H1 (cell line): ENCODE data around the gene LRPAP1. TPM values are rescaled to one million over a fixed set of nuclear protein-coding genes. Genes with fewer than 3 reads are reported as not detected.

Source experiments
- CTCF ChIA-PET: fragments of 300-600 bp; sonication (Branson Sonifier 250); formaldehyde crosslinking; loops from one replicate; lab custom pipeline; 2021; ENCODE audit not compliant: partially characterized antibody; lab: Charles Lee
- POLR2A ChIA-PET: fragments of 300-600 bp; sonication (Branson Sonifier 250); formaldehyde crosslinking; loops from one replicate; lab custom pipeline; 2021; ENCODE audit warnings: inconsistent platforms; ENCODE audit not compliant: partially characterized antibody; lab: Charles Lee
- DNase-seq, 2 experiments: peaks; one replicate each; pipeline versions ENCODE4 v3.0.0 to v3.0.0-alpha.2; 2010 to 2022; ENCODE audit warnings: low spot score in 2 of 2, low read depth in 1 of 2, mixed read lengths in 1 of 2
- FAIRE-seq: peaks from 2 replicates; lab custom pipeline; 2011; peaks lifted over from hg19 to GRCh38; lab: Jason Lieb, UNC
- H2AFZ ChIP-seq: 2 replicates; pipeline ENCODE4 v1.8.1; 2012; ENCODE audit warnings: low read length, inconsistent platforms
- H2AK5ac ChIP-seq: 2 replicates; pipeline ENCODE4 v1.6.1; 2013; ENCODE audit warnings: low read depth, low read length
- H2BK120ac ChIP-seq: replicated peaks from 2 replicates; pipeline ENCODE3; 2013; ENCODE audit warnings: low read depth, low read length, inconsistent platforms
- H2BK12ac ChIP-seq: 2 replicates; pipeline ENCODE4 v1.6.1; 2013; ENCODE audit warnings: low read depth, low read length
- H2BK15ac ChIP-seq: 2 replicates; pipeline ENCODE4 v1.6.1; 2013; ENCODE audit warnings: low read length
- H2BK20ac ChIP-seq: 2 replicates; pipeline ENCODE4 v1.6.1; 2013; ENCODE audit warnings: low read length
- H2BK5ac ChIP-seq: 2 replicates; pipeline ENCODE4 v1.6.1; 2013; ENCODE audit warnings: low read depth, low read length
- H3K14ac ChIP-seq: 2 replicates; pipeline ENCODE4 v1.6.1; 2013; ENCODE audit warnings: inconsistent platforms; ENCODE audit not compliant: insufficient read length
- H3K18ac ChIP-seq: 2 replicates; pipeline ENCODE4 v1.6.1; 2013; ENCODE audit warnings: low read length; ENCODE audit errors: extremely low read depth
- H3K23ac ChIP-seq: 2 replicates; pipeline ENCODE4 v1.6.1; 2013; ENCODE audit warnings: inconsistent platforms; ENCODE audit not compliant: insufficient read length
- H3K23me2 ChIP-seq: 2 replicates; pipeline ENCODE4 v1.6.1; 2013; ENCODE audit warnings: low read depth, low read length
- H3K27ac ChIP-seq: 2 replicates; pipeline ENCODE4 v1.6.1; 2011; ENCODE audit warnings: low read depth, low read length, inconsistent platforms
- H3K27me3 ChIP-seq, 4 experiments: replicated peaks in 1 of 4; 1 replicate in 1 of 4; 2 replicates in 3 of 4; pipeline versions ENCODE4 v1.6.1 to v1.8.1; 2011 to 2013; ENCODE audit warnings: low read length in 3 of 4, mild to moderate bottlenecking in 3 of 4, inconsistent platforms in 2 of 4, mixed read lengths in 2 of 4, moderate library complexity in 1 of 4; ENCODE audit not compliant: control insufficient read depth in 3 of 4, insufficient read depth in 3 of 4; ENCODE audit errors: extremely low read depth in 1 of 4
- H3K36me3 ChIP-seq, 4 experiments: 2 replicates each; pipeline versions ENCODE4 v1.6.1 to v1.8.1; 2011 to 2013; ENCODE audit warnings: mild to moderate bottlenecking in 4 of 4, low read length in 3 of 4, moderate library complexity in 2 of 4, control low read depth in 1 of 4, inconsistent platforms in 1 of 4; ENCODE audit not compliant: insufficient read depth in 4 of 4, control insufficient read depth in 2 of 4
- H3K4ac ChIP-seq: replicated peaks from 2 replicates; pipeline ENCODE3; 2013; ENCODE audit warnings: low read length, low read depth, mixed read lengths, inconsistent platforms; ENCODE audit not compliant: insufficient read length
- H3K4me1 ChIP-seq, 4 experiments: replicated peaks in 1 of 4; 1 replicate in 1 of 4; 2 replicates in 3 of 4; pipeline versions ENCODE4 v1.6.1 to v1.8.1; 2011 to 2013; ENCODE audit warnings: low read length in 3 of 4, inconsistent platforms in 2 of 4, mixed read lengths in 1 of 4; ENCODE audit not compliant: insufficient read depth in 4 of 4, control insufficient read depth in 3 of 4
- H3K4me2 ChIP-seq, 2 experiments: 2 replicates each; pipeline versions ENCODE4 v1.6.1 to v1.8.1; 2011 to 2013; ENCODE audit warnings: low read depth in 2 of 2, low read length in 2 of 2, control low read depth in 1 of 2, inconsistent platforms in 1 of 2, mild to moderate bottlenecking in 1 of 2; ENCODE audit not compliant: insufficient read depth in 1 of 2
- H3K4me3 ChIP-seq, 4 experiments: fragments of 200-600, 300-600 bp in 1 of 4; sonication (generic), shearing (Covaris generic), sonication (Bioruptor Twin) in 1 of 4; 2 replicates each; pipeline versions ENCODE4 v1.5.1 to v1.8.1; 2011 to 2016; ENCODE audit warnings: low read length in 4 of 4, low read depth in 3 of 4, control low read depth in 2 of 4, inconsistent platforms in 2 of 4, mild to moderate bottlenecking in 2 of 4, mixed read lengths in 1 of 4, moderate library complexity in 1 of 4; ENCODE audit not compliant: insufficient read depth in 2 of 4; ENCODE audit errors: extremely low read depth in 1 of 4
- H3K56ac ChIP-seq: replicated peaks from 2 replicates; pipeline ENCODE3; 2013; ENCODE audit warnings: low read depth, mild to moderate bottlenecking, mixed read lengths, low read length, inconsistent platforms; ENCODE audit not compliant: insufficient read length
- H3K79me1 ChIP-seq: 2 replicates; pipeline ENCODE4 v1.6.1; 2013; ENCODE audit warnings: low read depth, low read length, control low read depth
- H3K79me2 ChIP-seq, 2 experiments: 2 replicates each; pipeline versions ENCODE4 v1.6.1 to v1.8.1; 2012 to 2013; ENCODE audit warnings: low read length in 2 of 2, mild to moderate bottlenecking in 2 of 2, inconsistent platforms in 1 of 2; ENCODE audit not compliant: insufficient read depth in 2 of 2, control insufficient read depth in 1 of 2
- H3K9ac ChIP-seq, 4 experiments: replicated peaks in 1 of 4; 1 replicate in 1 of 4; 2 replicates in 3 of 4; pipeline versions ENCODE4 v1.6.1 to v1.8.1; 2011 to 2013; ENCODE audit warnings: low read depth in 3 of 4, low read length in 3 of 4, control low read depth in 2 of 4, mild to moderate bottlenecking in 2 of 4, moderate library complexity in 2 of 4, inconsistent platforms in 1 of 4; ENCODE audit errors: extremely low read depth in 1 of 4
- H3K9me3 ChIP-seq, 2 experiments: 2 replicates each; pipeline versions ENCODE4 v1.6.1 to v1.8.1; 2012 to 2013; ENCODE audit warnings: mild to moderate bottlenecking in 2 of 2, moderate library complexity in 2 of 2, control low read depth in 1 of 2, inconsistent platforms in 1 of 2, low read depth in 1 of 2, low read length in 1 of 2, mixed read lengths in 1 of 2; ENCODE audit not compliant: insufficient read depth in 2 of 2
- H4K20me1 ChIP-seq, 2 experiments: replicated peaks in 1 of 2; 2 replicates each; pipeline versions ENCODE3 to v1.8.1; 2011 to 2013; ENCODE audit warnings: inconsistent platforms in 2 of 2, low read length in 2 of 2, mild to moderate bottlenecking in 1 of 2; ENCODE audit not compliant: insufficient read depth in 2 of 2, control insufficient read depth in 1 of 2
- H4K5ac ChIP-seq: 2 replicates; pipeline ENCODE4 v1.6.1; 2013; ENCODE audit warnings: low read length, low read depth, mixed read lengths, inconsistent platforms; ENCODE audit not compliant: insufficient read length
- H4K8ac ChIP-seq: 2 replicates; pipeline ENCODE4 v1.8.0; 2013; ENCODE audit warnings: mild to moderate bottlenecking, moderate library complexity, low read length, inconsistent platforms; ENCODE audit not compliant: insufficient read depth; ENCODE audit errors: extremely low read depth
- H4K91ac ChIP-seq: replicated peaks from 2 replicates; pipeline ENCODE3; 2013; ENCODE audit warnings: low read length, mixed read lengths, inconsistent platforms; ENCODE audit not compliant: insufficient read length
- BACH1 ChIP-seq: IDR thresholded peaks from 2 replicates; pipeline ENCODE4 v1.6.1; 2012; ENCODE audit warnings: low read length, improper control_type of control experiment
- CHD2 ChIP-seq: IDR thresholded peaks from 2 replicates; pipeline ENCODE4 v1.6.1; 2012; ENCODE audit warnings: low read length, improper control_type of control experiment
- KDM4A ChIP-seq: IDR thresholded peaks from one replicate; pipeline ENCODE4 v1.7.1; 2012; ENCODE audit warnings: low read depth, mild to moderate bottlenecking, moderate library complexity, low read length, inconsistent platforms; ENCODE audit not compliant: severe bottlenecking
- KDM5A ChIP-seq: fragments of 200-600 bp; IDR thresholded peaks from 2 replicates; pipeline ENCODE4 v1.7.1; 2012; ENCODE audit warnings: mild to moderate bottlenecking, low read length, inconsistent platforms, mixed read lengths
- MAFK ChIP-seq: IDR thresholded peaks from 2 replicates; pipeline ENCODE4 v1.6.1; 2012; ENCODE audit warnings: low read depth, mild to moderate bottlenecking, improper control_type of control experiment, low read length
- NRF1 ChIP-seq: IDR thresholded peaks from 2 replicates; pipeline ENCODE4 v1.6.1; 2011; ENCODE audit warnings: mild to moderate bottlenecking, low read depth, low read length, improper control_type of control experiment
- POLR2AphosphoS5 ChIP-seq: IDR thresholded peaks from 2 replicates; pipeline ENCODE4 v1.6.1; 2011; ENCODE audit warnings: low read depth, low read length
- RFX5 ChIP-seq: IDR thresholded peaks from 2 replicates; pipeline ENCODE4 v1.6.1; 2011; ENCODE audit warnings: low read depth, low read length, improper control_type of control experiment, borderline replicate concordance
- RNF2 ChIP-seq: fragments of 200-900, 300-1000 bp; sonication (generic); IDR thresholded peaks from 2 replicates; pipeline ENCODE4 v1.7.1; 2016; ENCODE audit warnings: borderline replicate concordance, low read depth, mild to moderate bottlenecking, antibody characterized with exemption, low read length; ENCODE audit not compliant: poor library complexity, severe bottlenecking; ENCODE audit errors: missing control alignments
- SIRT6 ChIP-seq: IDR thresholded peaks from one replicate; pipeline ENCODE4 v1.7.1; 2012; ENCODE audit warnings: low read length, inconsistent platforms
- SIX5 ChIP-seq: IDR thresholded peaks from 2 replicates; pipeline ENCODE4 v1.6.1; 2011; ENCODE audit warnings: mild to moderate bottlenecking, low read depth, low read length
- SUZ12 ChIP-seq: fragments of 200-600 bp; sonication (generic); IDR thresholded peaks from 2 replicates; pipeline ENCODE4 v1.6.1; 2012; ENCODE audit warnings: mild to moderate bottlenecking, inconsistent platforms, low read length, moderate library complexity, mixed read lengths
- WGBS, 2 experiments: shearing (Covaris generic) in 1 of 2; methylation state at CpG; one replicate each; pipeline versions ENCODE4 v1.1.6 to v1.1.7; 2013 to 2015; ENCODE audit warnings: low lambda C conversion rate in 2 of 2, mixed read lengths in 2 of 2, inconsistent platforms in 1 of 2, low coverage in 1 of 2, missing lambda C conversion rate in 1 of 2; ENCODE audit not compliant: insufficient replicate concordance in 2 of 2, insufficient coverage in 1 of 2, insufficient read length in 1 of 2; ENCODE audit errors: extremely low coverage in 1 of 2, missing lambda C conversion rate in 1 of 2; 5-methylcytosine and 5-hydroxymethylcytosine counted together
- polyA plus RNA-seq, 7 experiments: library from polyadenylated mRNA; depleted of rRNA in 3 of 7; stranded (reverse) in 5 of 7; unstranded in 2 of 7; fragments of >200 nt in 5 of 7; fragments of 200-250 nt in 2 of 7; gene quantifications; 1 replicate in 5 of 7; 2 replicates in 1 of 7; 4 replicates in 1 of 7; pipeline versions ENCODE4 v1.2.1 to v1.2.3, GENCODE V29; 2011 to 2013; ENCODE audit warnings: missing spikeins in 2 of 7, mixed read lengths in 2 of 7
- total RNA-seq: library from RNA; stranded (reverse); fragmentation: NEBNext Ultra II Directional; extraction: Animal tissue kit (Norgen Biotek cat#: 25700); gene quantifications from 2 replicates; pipeline ENCODE4 v1.2.1, GENCODE V29; 2021

The LRPAP1 gene
- total and polyA plus RNA-seq, 2 of the 8 experiments (the other 6 are each of a cell fraction or from before 2014, with no cell fraction given) = 31.1 to 101 TPM

GRCh38 chr4:3485011-3485791 is 47.0 kb downstream of the LRPAP1 start:
- DNase-seq (no peak), FAIRE-seq (no peak)
- Histone ChIP-seq H2BK20ac (peak overlapping the region; percentile 48; the same call in 1 of the 2 replicates), H2BK12ac (peak overlapping the region; percentile 50; the same call in 1 of the 2 replicates), H2BK120ac (no peak overlapping the region), H2BK5ac (peak overlapping the region; percentile 35; the same call in 1 of the 2 replicates), H3K23ac (no peak overlapping the region), H3K36me3 (no peaks in the 10 kb centered on the region), H3K14ac (no peak overlapping the region), H4K20me1 (peaks cover 0 to 8% of the 10 kb centered on the region in 2 experiments), H2AFZ (no peak overlapping the region), H4K91ac (peak overlapping the region; percentile 65), H3K18ac (peak overlapping the region; percentile 60; the same call in 1 of the 2 replicates), H2AK5ac (0 out of 2 replicates have a peak overlapping the region, but pooled peaks have one; percentile 39), H4K8ac (no peak overlapping the region), H3K27ac (no peak overlapping the region), H3K4ac (peak overlapping the region; percentile 69), H3K4me1 (peaks cover 0 to 37% (median 22%) of the 10 kb centered on the region in 4 experiments; a peak in 6 of 7 replicates), H3K4me2 (no peak overlapping the region), H3K9ac (no peak overlapping the region), H3K9me3 (no peaks in the 10 kb centered on the region), H4K5ac (no peak overlapping the region), H3K27me3 (peaks cover 25 to 83% (median 70%) of the 10 kb centered on the region in 4 experiments), H3K79me1 (no peaks in the 10 kb centered on the region), H3K79me2 (no peaks in the 10 kb centered on the region), H2BK15ac (no peak overlapping the region), H3K4me3 (no peak overlapping the region), H3K23me2 (peaks cover 3% of the 10 kb centered on the region; the same call in 1 of the 2 replicates), H3K56ac (no peak overlapping the region)
- ChIA-PET CTCF (interaction anchor here (0.8 to 5.8 kb wide), 5 partner anchors 8 to 139 kb away, joined by 3 to 32 read pairs (median 3); no protein-coding TSS in a partner anchor), POLR2A (interaction anchor here (1.3 to 1.4 kb wide), 2 partner anchors 11 to 13 kb away, joined by 4 read pairs; no protein-coding TSS in a partner anchor)
- WGBS, 2 experiments = 84% methylated on average over 29 of the region's 36 CpGs; no CpG with 5 or more reads in 1 of the 2 experiments
- TF ChIP-seq NRF1 (no peak), MAFK (no peak), SIX5 (no peak), SUZ12 (no peak), POLR2AphosphoS5 (no peak), BACH1 (no peak), CHD2 (no peak), RNF2 (no peak), KDM5A (no peak), RFX5 (no peak), SIRT6 (no peak), KDM4A (no peak)
